ENCODE data around the gene ILRUN. TPM values are rescaled to one million over a fixed set of nuclear protein-coding genes. Genes with fewer than 3 reads are reported as not detected.

ILRUN gene
- total and polyA plus RNA-seq, 9 of the 15 experiments (the other 6 are each of a cell fraction or from before 2014, with no cell fraction given), result 24.9 to 78.9 (median 53.4) TPM

DNA sequence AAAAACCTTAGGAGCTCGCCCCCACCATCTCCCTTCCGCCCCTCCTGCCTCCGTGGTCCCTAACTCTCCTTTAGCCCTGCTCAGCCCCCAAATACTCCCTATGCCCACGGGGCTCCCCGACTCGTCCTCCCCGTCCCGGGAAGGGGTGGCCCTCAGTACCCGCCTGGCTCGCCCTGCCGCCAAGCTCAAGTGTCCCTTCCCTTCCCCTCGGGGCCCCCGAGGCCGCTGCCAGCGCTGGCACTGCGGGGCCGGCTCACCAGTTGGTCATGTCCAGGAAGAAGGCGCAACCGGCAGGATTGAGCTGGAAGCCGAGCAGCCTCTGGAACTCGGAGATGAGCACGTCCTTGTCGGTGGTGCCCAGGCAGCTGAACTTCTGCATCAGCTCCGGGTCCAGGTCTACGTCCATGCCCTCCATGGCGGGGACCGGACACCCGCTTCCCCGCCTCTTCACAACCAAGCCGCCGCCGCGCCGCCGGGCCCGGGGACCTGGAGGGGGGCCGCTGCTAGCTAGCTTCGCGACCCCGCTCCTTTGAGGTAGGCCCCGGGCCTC, 303 bp downstream of the ILRUN start (continued):
- TF ChIP-seq, protein P1, sequence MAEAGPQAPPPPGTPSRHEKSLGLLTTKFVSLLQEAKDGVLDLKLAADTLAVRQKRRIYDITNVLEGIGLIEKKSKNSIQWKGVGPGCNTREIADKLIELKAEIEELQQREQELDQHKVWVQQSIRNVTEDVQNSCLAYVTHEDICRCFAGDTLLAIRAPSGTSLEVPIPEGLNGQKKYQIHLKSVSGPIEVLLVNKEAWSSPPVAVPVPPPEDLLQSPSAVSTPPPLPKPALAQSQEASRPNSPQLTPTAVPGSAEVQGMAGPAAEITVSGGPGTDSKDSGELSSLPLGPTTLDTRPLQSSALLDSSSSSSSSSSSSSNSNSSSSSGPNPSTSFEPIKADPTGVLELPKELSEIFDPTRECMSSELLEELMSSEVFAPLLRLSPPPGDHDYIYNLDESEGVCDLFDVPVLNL (CRISPR knock-in tag; IDR thresholded peaks at IDR 0.05; ENCODE audit: low read depth), result no peak
- TF ChIP-seq MIER1 (IDR thresholded peaks at IDR 0.05; ENCODE audit: low read depth) (no peak), FUS (optimal IDR thresholded peaks at IDR 0.05; ENCODE audit: low read depth, low read length) (no peak), NFE2 (IDR thresholded peaks at IDR 0.05; ENCODE audit: low read depth) (no peak), ZNF3 (CRISPR knock-in tag; IDR thresholded peaks at IDR 0.05) (no peak), PHB2 (IDR thresholded peaks at IDR 0.05; ENCODE audit: low read depth) (no peak), RCOR1 (IDR thresholded peaks at IDR 0.05; ENCODE audit: borderline replicate concordance in 1 of 2, low read depth in 2 of 2, low read length in 2 of 2) (no peak), ZNF347 (CRISPR knock-in tag; IDR thresholded peaks at IDR 0.05; ENCODE audit: low read depth) (no peak), SRSF1 (IDR thresholded peaks at IDR 0.05; ENCODE audit: low read depth, low read length) (no peak), BRD4 (IDR thresholded peaks at IDR 0.05) (no peak; the same call in 1 of the 2 replicates), TRIM24 (IDR thresholded peaks at IDR 0.05) (no peak), NONO (IDR thresholded peaks at IDR 0.05; ENCODE audit: low read depth in 2 of 2, low read length in 1 of 2) (no peak), MAFG (tag; conservative IDR thresholded peaks at IDR 0.05) (no peak)
- TF ChIP-seq, protein P2, sequence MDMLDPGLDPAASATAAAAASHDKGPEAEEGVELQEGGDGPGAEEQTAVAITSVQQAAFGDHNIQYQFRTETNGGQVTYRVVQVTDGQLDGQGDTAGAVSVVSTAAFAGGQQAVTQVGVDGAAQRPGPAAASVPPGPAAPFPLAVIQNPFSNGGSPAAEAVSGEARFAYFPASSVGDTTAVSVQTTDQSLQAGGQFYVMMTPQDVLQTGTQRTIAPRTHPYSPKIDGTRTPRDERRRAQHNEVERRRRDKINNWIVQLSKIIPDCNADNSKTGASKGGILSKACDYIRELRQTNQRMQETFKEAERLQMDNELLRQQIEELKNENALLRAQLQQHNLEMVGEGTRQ (CRISPR knock-in tag; IDR thresholded peaks at IDR 0.05), result no peak
- TF ChIP-seq, protein P3, sequence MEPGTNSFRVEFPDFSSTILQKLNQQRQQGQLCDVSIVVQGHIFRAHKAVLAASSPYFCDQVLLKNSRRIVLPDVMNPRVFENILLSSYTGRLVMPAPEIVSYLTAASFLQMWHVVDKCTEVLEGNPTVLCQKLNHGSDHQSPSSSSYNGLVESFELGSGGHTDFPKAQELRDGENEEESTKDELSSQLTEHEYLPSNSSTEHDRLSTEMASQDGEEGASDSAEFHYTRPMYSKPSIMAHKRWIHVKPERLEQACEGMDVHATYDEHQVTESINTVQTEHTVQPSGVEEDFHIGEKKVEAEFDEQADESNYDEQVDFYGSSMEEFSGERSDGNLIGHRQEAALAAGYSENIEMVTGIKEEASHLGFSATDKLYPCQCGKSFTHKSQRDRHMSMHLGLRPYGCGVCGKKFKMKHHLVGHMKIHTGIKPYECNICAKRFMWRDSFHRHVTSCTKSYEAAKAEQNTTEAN (CRISPR knock-in tag; IDR thresholded peaks at IDR 0.05), result 0 out of 2 replicates have a peak, but pooled peaks have one; percentile 73
- TF ChIP-seq, protein P4, sequence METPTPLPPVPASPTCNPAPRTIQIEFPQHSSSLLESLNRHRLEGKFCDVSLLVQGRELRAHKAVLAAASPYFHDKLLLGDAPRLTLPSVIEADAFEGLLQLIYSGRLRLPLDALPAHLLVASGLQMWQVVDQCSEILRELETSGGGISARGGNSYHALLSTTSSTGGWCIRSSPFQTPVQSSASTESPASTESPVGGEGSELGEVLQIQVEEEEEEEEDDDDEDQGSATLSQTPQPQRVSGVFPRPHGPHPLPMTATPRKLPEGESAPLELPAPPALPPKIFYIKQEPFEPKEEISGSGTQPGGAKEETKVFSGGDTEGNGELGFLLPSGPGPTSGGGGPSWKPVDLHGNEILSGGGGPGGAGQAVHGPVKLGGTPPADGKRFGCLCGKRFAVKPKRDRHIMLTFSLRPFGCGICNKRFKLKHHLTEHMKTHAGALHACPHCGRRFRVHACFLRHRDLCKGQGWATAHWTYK (CRISPR knock-in tag; IDR thresholded peaks at IDR 0.05), result 0 out of 2 replicates have a peak, but pooled peaks have one; percentile 24
- TF ChIP-seq, protein P5, sequence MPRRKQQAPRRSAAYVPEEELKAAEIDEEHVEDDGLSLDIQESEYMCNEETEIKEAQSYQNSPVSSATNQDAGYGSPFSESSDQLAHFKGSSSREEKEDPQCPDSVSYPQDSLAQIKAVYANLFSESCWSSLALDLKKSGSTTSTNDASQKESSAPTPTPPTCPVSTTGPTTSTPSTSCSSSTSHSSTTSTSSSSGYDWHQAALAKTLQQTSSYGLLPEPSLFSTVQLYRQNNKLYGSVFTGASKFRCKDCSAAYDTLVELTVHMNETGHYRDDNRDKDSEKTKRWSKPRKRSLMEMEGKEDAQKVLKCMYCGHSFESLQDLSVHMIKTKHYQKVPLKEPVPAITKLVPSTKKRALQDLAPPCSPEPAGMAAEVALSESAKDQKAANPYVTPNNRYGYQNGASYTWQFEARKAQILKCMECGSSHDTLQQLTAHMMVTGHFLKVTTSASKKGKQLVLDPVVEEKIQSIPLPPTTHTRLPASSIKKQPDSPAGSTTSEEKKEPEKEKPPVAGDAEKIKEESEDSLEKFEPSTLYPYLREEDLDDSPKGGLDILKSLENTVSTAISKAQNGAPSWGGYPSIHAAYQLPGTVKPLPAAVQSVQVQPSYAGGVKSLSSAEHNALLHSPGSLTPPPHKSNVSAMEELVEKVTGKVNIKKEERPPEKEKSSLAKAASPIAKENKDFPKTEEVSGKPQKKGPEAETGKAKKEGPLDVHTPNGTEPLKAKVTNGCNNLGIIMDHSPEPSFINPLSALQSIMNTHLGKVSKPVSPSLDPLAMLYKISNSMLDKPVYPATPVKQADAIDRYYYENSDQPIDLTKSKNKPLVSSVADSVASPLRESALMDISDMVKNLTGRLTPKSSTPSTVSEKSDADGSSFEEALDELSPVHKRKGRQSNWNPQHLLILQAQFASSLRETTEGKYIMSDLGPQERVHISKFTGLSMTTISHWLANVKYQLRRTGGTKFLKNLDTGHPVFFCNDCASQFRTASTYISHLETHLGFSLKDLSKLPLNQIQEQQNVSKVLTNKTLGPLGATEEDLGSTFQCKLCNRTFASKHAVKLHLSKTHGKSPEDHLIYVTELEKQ (CRISPR knock-in tag; IDR thresholded peaks at IDR 0.05), result no peak

All from K562 (cell line).